Urothelium cell line (cell line): ENCODE measurements around the gene ZNF101.
A peak's percentile ranks its signal among the peaks of the same experiment; 100 is the strongest.
"Not testable (repeated sequence)": the region's sequence is repeated elsewhere in the genome, so short reads cannot be mapped to it uniquely, and the experiment has no call there.

Source experiments
- DNase-seq: peaks from one replicate; pipeline ENCODE4 v3.0.0; 2011; ENCODE audit warnings: low spot score, mixed read lengths
- FAIRE-seq: peaks from 2 replicates; lab custom pipeline; 2011; peaks lifted over from hg19 to GRCh38; lab: Jason Lieb, UNC

Gene ZNF101

DNA sequence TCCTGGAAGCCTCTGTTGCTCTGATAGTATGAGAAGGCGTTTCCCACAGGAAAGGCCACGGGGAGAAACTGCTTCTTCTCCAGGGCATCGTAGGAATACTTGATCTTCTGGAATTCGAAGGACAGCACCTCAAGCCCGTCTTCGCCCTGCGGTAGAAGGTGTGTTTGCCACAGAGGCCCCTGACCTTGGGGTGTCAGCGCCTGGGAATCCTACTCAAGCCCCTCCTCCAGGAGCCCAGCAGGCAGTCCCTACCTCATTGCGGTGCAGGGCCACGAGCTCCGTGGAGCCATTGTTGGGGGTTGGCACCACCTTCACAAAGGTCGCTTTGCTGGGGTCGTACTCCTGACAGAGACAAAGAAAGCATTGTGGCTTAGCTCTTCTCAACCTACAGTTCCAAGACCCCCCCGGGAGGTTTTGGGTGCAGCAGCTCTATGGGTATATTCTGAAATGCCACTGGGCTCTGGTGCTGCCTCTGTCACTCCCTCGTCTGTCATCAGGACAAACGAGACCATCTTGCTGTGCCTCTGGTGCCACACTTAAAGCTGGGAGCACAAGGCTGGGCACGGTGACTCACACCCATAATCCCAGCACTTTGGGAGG lies 8.9 kb upstream of the ZNF101 start:
- no peak for DNase-seq
- no peak for FAIRE-seq

DNA sequence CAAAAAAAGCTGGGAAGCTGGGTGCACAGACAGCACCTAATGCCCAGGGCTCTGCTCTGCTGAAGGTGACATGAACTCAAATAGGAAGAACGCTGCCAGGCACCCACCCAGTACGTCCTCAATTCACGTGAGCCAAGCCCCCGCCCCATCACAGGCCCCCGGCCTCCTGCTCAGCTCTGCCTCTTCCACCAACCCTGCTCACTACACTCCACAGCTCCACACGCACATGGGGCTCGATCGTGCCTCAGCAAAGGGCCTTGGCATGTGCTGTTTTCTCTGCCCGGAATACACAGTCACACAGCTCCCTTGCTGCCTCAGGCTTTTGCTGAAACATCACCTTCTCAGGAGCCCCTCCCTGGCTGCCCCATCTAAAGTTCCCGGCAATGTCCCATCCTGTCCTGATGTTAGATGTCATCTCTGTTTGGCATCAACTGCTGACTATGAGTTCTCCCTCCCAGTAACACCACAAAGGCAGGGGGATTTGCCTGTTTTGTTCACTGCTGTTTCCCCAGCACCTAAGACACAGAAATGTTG lies 7.4 kb upstream of the ZNF101 start:
- no peak for FAIRE-seq
- no peak for DNase-seq

DNA sequence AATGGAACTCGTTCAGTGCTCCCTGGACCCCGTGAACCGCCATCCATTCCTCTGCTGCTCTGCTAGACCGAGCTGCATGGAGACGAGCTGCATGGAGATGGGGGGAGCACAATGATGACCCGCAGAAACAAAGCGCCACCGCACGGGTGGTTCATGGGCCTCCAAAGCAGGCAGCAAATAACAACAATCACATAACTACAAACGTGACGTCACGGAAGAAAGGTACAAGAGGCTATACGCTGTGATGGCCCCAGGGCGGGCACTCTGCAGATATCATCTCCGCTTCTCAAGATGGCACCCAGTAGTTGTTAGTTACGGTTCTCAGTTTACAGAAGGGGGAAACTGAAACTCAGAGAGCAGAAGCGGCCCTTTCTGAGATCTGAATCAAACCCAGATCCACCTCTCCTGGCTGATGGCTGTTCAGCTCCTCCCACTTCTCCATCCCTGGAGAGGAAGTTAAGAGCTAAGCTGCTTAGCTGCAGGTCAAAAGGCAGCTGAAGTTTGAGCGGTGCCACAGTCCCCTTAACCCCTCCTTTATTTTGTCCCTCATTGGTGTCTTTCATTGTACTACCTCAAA lies 6.9 kb upstream of the ZNF101 start:
- DNase-seq (no peak), FAIRE-seq (no peak)

DNA sequence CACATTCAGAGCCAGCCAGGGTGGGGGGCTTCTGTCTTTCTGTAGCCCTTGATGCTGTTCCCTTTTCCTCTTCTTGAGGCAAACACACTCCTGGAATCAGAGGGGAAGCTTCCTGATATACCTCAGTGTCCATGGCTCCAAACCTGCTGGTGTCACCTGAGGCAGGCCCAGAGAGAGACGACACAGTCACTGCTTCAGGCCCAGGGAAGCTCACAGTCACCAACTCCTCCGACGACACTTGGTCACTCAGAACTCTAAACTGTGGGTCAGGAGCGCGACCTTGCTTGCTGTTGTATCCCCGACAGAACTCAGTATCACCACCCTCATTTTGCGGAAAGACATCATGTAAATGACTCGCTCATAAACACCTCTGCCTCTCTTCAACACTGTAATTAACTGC lies 6.3 kb upstream of the ZNF101 start:
- FAIRE-seq (no peak), DNase-seq (no peak)

DNA sequence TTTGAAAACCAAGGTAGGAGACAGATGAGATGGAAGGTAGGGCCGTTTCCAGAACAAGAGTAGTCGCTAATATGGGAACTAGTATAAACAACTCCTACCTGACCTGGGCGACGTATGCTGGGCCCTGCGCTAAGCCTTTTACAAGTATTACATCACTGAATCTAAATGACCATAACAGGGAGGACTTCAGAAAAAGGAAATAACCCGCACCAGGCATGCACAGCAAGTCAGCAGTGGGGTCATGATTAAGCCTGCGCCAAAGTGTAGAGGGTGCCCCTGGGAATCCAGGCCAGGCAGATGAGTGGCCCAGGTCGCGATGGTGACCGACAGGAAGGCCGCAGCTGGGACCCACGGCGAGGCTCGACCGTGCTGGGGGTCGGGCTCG lies 5.8 kb upstream of the ZNF101 start:
- FAIRE-seq (no peak), DNase-seq (no peak)

DNA sequence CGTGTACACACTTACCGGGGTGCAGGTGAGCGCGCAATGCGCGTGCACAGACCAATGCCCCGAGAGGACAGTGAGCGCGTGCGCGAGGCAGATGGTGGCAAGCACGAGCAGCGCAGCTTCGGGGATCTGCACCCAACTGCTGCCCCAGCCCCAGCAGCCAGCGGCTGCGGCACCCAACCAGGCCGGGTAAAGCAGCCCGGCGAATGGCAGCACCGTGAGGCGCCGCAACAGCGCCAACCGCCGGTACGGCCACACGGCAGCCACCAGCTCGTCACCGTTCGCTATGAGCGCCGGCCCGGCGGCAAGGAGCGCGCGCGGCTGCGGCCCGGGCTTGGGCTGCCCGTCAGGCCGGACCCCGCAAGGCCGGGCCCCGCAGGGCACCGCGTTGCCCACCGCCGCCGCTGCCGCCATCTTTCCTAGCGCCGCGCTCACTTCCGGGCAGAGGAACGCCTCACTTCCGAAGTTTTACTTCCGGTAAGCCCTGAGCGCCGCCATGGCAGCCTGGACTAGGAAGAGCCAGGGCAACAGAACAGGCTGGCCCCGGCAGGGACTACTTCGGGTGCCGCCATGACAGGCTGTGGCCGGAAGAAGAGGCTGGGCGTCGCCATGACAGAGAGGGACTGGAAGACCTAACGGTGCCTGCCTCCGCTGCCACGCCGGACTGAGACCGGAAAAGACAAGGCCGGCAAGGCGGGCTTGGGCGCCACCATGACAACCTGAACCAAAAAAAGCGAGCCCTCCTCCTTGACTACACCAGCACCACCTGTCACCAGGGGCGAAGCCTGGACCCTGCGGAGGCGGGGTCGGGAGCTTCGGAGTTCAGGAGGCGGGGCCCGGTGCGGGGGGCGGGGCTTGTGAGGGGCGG lies 5.2 kb upstream of the ZNF101 start, which contains the start of gene ATP13A1:
TSS of gene ATP13A1 (minus strand) at position 421 of the 865 bp plus-strand sequence. CDS start at position 411, 10 bp downstream.
- FAIRE-seq: no peak
- DNase-seq: peak; percentile 64

DNA sequence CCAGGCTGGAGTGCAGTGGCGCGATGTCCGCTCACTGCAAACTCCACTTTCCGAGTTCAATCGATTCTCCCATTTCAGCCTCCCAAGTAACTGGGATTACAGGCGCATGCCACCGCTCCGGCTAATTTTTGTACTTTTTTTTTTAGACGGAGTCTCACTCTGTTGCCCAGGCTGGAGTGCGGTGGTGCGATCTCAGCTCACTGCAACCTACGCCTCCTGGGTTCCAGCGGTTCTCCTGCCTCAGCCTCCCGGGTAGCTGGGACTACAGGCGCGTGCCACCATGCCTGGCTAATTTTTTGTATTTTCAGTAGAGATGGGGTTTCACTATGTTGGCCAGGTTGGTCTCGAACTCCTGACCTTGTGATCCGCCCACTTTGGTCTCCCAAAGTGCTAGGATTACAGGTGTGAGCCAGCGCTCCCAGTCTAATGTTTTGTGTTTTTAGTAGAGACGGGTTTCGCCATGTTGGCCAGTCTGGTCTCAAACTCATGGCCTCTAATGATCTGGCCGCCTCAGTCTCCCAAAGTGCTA lies 3.2 kb upstream of the ZNF101 start:
- not testable (repeated sequence) for FAIRE-seq, DNase-seq

DNA sequence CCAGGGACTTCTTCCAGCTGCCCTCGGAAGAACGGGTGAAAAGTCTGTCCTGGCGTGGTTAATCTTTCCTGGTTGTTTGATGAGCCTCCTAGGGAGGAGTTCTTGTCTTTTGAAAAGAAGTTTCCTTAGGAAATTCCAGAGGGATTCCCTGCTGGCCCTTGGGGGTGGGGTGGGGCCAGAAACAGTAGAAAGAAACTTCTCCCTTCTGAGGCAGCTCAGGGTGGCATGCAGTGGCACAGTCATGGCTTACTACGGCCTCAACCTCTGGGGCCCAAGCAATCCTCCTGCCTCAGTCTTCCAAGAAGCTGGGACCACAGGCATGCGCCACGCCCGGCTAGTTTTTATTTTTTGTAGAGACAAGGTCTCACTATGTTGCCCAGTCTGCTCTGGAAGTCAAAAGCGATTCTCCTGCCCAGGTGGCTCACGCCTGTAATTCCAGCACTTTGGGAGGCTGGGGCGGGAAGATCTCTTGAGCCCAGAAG lies 1.5 kb downstream of the ZNF101 start:
- DNase-seq: no peak
- no peak for FAIRE-seq

DNA sequence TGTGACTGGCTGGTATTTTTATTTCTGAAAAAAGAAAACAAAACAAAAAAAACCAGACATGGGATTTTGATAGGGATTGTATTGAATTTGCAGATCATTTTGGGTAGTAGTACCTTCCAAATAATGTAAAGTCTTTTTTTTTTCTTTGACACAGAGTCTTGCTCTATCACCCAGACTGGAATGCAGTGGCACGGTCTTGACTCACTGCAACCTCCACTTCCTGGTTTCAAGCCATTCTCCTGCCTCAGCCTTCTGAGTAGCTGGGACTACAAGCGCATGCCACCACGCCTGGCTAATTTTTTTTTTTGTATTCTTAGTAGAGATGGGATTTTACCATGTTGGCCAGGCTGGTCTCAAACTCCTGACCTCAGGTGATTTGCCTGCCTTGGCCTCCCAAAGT lies 4.2 kb downstream of the ZNF101 start:
- FAIRE-seq: no peak
- DNase-seq: no peak

DNA sequence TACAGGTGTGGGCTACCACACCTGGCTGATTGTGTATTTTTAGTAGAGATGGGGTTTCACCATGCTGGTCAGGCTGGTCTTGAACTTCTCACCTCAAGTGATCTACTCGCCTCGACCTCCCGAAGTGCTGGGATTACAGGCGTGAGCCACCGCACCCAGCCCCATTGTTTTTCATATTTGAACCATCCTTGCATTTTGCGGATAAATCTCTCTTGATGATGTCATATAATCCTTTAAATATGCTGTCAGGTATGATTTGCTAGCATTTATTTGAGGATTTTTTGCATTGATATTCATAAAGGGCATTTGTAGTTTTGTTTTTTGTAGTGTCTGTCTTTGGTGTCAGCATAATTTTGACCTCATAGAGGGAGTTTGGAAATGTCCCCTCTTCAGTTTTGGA lies 5.7 kb downstream of the ZNF101 start:
- FAIRE-seq (no peak), DNase-seq (no peak)

DNA sequence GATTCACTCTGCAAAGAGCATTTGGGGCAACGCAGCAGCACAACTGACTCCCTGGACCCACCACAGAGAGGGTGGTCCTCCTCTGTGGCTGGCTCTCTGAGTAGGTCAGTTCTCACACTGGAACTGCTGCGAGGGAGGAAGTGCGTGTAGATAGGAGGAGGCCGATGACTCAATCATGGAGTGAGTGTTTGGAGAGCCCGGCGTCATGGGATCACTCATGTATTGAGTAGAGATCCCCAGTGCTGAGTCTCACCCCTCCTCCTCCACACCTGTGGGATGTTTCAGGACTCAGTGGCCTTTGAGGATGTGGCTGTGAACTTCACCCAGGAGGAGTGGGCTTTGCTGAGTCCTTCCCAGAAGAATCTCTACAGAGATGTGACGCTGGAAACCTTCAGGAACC lies 8.9 kb downstream of the ZNF101 start:
- DNase-seq (no peak), FAIRE-seq (no peak)

DNA sequence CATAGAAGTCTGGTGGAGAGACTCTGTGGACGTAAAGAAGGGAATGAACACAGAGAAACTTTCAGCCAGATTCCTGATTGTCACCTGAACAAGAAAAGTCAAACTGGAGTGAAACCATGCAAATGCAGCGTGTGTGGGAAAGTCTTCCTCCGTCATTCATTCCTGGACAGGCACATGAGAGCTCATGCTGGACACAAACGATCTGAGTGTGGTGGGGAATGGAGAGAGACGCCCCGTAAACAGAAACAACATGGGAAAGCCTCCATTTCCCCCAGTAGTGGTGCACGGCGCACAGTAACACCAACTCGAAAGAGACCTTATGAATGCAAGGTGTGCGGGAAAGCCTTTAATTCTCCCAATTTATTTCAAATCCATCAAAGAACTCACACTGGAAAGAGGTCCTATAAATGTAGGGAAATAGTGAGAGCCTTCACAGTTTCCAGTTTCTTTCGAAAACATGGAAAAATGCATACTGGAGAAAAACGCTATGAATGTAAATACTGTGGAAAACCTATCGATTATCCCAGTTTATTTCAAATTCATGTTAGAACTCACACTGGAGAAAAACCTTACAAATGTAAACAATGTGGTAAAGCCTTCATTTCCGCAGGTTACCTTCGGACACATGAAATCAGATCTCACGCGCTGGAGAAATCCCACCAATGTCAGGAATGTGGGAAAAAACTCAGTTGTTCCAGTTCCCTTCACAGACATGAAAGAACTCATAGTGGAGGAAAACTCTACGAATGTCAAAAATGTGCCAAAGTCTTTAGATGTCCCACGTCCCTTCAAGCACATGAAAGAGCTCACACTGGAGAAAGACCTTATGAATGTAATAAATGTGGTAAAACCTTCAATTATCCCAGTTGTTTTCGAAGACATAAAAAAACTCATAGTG lies 10.8 kb downstream of the ZNF101 start:
- DNase-seq (no peak), FAIRE-seq (no peak)

DNA sequence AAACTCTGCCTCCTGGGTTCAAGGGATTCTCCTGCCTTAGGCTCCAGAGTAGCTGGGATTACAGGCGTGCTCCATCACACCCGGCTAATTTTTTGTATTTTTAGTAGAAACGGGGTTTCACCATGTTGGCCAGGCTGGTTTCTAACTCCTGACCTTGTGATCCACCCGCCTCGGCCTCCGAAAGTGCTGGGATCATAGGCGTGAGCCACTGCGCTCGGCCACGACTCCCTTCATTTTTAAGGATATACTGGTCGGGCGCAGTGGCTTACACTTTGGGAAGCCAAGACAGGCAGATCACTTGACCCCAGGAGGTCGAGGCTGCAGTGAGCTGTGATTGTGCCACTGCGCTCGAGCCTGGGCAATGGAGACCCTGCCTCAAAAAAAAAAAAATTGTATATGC lies 17.5 kb downstream of the ZNF101 start:
- not testable (repeated sequence) for DNase-seq, FAIRE-seq

DNA sequence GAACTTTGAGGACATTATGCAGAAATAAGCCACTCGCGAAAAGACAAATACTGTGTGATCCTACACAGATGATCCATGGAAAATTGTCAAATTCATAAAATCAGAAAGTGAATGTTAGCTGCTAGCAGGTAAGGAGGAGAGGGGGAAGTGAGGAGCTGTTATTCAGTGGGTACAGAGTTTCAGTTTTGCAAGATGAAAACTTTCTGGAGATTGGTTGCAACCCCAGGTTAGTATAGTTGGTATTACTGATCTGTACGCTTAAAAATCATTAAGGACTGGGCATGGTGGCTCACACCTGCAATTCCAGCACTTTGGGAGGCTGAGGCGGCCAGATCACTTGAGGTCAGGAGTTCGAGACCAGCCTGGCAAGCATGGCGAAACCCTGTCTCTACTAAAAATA lies 17.9 kb downstream of the ZNF101 start:
- DNase-seq (no peak), FAIRE-seq (no peak)

DNA sequence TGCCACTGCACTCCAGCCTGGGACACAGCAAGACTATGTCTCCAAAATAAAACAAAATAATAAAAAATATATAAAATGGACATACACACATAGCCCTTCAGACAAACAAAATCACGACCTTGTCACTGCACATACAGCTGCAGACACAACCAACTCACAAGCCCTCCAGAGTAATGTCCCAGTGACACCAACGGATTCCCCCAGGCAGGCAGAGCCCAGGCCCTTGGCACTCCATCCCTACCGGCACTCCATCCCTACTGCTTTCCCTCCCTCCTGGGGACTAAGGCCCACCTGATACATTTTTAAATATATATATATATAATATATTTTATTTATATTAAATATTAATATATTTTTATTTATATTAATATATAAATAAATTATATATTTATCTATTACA lies 18.5 kb downstream of the ZNF101 start:
- DNase-seq (no peak), FAIRE-seq (no peak)

DNA sequence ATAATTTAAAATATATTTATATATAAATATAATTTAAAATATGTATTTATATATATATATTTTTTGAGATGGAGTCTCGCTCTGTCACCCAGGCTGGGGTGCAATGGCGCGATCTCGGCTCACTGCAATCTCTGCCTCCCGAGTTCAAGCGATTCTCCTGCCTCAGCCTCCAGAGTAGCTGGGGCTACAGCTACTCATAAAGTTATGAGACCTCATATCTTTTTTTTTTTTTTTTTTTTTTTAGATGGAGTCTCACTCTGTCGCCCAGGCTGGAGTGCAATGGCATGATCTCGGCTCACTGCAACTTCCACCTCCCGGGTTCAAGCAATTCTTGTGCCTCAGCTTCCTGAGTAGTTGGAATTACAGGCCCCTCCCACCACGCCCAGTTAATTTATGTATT lies 20.4 kb downstream of the ZNF101 start:
- not testable (repeated sequence) for DNase-seq

DNA sequence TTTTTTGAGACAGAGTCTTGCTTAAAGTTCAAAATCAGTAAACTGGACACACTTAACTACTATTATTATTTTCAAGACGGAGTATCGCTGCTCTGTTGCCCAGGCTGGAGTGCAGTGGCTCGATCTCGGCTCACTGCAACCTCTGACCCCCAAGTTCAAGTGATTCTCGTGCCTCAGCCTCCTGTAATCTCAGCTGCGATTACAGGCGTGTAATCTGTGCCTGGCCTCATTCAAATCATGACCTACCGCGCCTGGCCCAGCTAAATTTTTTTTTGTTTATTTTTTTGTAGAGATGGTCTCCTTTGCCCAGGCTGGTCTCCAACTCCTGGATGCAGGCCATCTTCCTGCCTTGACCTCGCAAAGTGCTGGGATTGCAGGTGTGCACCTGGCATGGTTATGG lies 23.0 kb downstream of the ZNF101 start:
- no peak for FAIRE-seq

More for the DNA sequence above, 20.4 kb downstream of the ZNF101 start:
- not testable (repeated sequence) for FAIRE-seq

DNA sequence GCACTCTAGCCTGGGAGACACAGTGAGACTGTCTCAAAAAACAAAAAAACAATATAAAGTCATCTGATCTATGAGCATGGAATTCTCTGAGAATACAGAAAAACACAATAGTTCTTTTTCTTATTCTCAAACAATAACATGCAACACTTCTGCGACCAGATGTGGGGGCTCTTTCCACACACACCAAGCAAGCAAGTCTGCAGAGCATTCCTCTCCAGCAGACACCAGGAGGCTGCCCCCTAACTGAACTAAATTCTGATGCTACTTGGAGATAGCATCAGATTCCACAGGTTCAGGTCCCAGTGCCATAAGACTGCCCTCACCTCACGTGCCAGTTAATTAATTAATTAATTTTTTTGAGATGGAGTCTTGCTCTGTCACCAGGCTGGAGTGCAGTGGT lies 27.7 kb downstream of the ZNF101 start:
- DNase-seq: no peak
- FAIRE-seq: no peak

More for the DNA sequence above, 23.0 kb downstream of the ZNF101 start:
- no peak for DNase-seq

DNA sequence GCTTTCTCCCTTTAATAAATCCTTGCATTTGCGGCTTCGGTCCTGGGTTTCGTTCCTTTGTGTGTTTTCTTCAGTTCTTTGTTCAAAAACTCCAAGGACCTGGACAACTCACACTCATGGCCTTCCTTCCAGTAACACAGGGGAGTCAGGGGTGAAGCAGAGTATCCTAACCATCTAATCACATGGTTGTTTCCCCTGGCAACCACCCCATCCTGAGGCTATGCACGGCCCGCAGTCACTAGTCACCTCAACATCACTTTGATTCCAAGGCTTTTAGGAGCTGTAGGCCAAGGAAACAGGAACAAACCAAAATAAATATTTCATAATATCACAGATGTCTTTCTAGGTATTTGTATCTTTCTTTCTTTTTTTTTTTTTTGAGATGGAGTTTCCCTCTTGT lies 28.9 kb downstream of the ZNF101 start:
- no peak for FAIRE-seq

DNA sequence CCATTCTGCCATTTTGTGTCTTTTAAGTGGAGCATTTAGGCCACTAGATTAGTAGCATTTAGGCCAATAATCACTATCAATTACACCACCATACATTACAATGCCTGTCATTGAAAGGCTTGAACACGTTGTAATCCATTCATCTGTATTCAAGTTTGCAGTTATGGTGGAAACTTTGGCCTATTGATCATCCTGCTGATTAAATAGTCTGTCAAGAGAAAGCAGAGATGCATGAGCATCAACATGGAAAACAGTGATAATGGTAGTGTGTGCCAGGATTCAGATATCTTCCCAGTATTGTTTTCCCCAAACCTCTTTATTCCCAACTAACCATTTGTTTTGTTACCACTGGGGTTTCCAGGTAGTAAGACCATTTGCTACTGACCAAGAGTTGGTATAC lies 31.9 kb downstream of the ZNF101 start:
- FAIRE-seq, DNase-seq: not testable (repeated sequence)

More for the DNA sequence above, 28.9 kb downstream of the ZNF101 start:
- no peak for DNase-seq
